HCT116 (cell line): ENCODE measurements around the gene HYLS1. TPM values are rescaled to one million over a fixed set of nuclear protein-coding genes. Genes with fewer than 3 reads are reported as not detected.

ENCODE experiments used
- ATF3 ChIP-seq: IDR thresholded peaks from 2 replicates; pipeline ENCODE4 v1.6.1; 2012
- CBX3 ChIP-seq: IDR thresholded peaks from 2 replicates; pipeline ENCODE4 v1.6.1; 2012; ENCODE audit warnings: low read depth
- CTCF ChIP-seq, 3 experiments: fragments of 200-600 bp in 1 of 3; sonication (generic) in 1 of 3; IDR thresholded peaks in 2 of 3; conservative IDR thresholded peaks in 1 of 3; 2 replicates each; pipeline ENCODE4 v1.5.1; 2012 to 2017; ENCODE audit warnings: low read depth in 2 of 3, low read length in 2 of 3, antibody characterized with exemption in 1 of 3, borderline replicate concordance in 1 of 3, control low read depth in 1 of 3, mild to moderate bottlenecking in 1 of 3, mixed read lengths in 1 of 3, mixed run types in 1 of 3, moderate library complexity in 1 of 3; ENCODE audit not compliant: insufficient read depth in 1 of 3
- EGR1 ChIP-seq: IDR thresholded peaks from 2 replicates; pipeline ENCODE4 v1.6.1; 2012; ENCODE audit warnings: low read depth
- ELF1 ChIP-seq: IDR thresholded peaks from 2 replicates; pipeline ENCODE4 v1.6.1; 2012; ENCODE audit warnings: low read depth, borderline replicate concordance
- EZH2 ChIP-seq: fragments of 200-600 bp; sonication (generic); IDR thresholded peaks from 2 replicates; pipeline ENCODE4 v1.6.1; 2017; ENCODE audit warnings: antibody characterized with exemption, mixed run types
- EZH2phosphoT487 ChIP-seq: fragments of 200-600 bp; IDR thresholded peaks from 2 replicates; pipeline ENCODE4 v1.6.1; 2018; ENCODE audit warnings: antibody characterized with exemption, borderline replicate concordance
- FOSL1 ChIP-seq: IDR thresholded peaks from 2 replicates; pipeline ENCODE4 v1.6.1; 2012; ENCODE audit warnings: low read depth
- POLR2A ChIP-seq: IDR thresholded peaks from 2 replicates; pipeline ENCODE4 v1.7.0; 2011; ENCODE audit warnings: borderline replicate concordance; ENCODE audit not compliant: insufficient read depth, insufficient read length; ENCODE audit errors: extremely low read depth
- POLR2AphosphoS5 ChIP-seq: IDR thresholded peaks from 2 replicates; pipeline ENCODE4 v1.6.1; 2011; ENCODE audit warnings: mild to moderate bottlenecking, low read depth, low read length, moderate library complexity
- RAD21 ChIP-seq: IDR thresholded peaks from 2 replicates; pipeline ENCODE4 v1.6.1; 2012; ENCODE audit warnings: low read depth, mild to moderate bottlenecking
- total RNA-seq: library from RNA; stranded (reverse); gene quantifications from one replicate; pipeline ENCODE4 v1.2.1, GENCODE V29; 2021; ENCODE audit not compliant: unreplicated experiment
- TF ChIP-seq, protein P1 (sequence below): IDR thresholded peaks from 2 replicates; pipeline ENCODE4 v1.6.1; 2011; ENCODE audit warnings: mild to moderate bottlenecking, low read length, moderate library complexity; ENCODE audit not compliant: insufficient replicate concordance; ENCODE audit errors: extremely low read depth

Gene HYLS1
- total RNA-seq, 1 experiment from 2014 or later = 18.9 TPM

DNA sequence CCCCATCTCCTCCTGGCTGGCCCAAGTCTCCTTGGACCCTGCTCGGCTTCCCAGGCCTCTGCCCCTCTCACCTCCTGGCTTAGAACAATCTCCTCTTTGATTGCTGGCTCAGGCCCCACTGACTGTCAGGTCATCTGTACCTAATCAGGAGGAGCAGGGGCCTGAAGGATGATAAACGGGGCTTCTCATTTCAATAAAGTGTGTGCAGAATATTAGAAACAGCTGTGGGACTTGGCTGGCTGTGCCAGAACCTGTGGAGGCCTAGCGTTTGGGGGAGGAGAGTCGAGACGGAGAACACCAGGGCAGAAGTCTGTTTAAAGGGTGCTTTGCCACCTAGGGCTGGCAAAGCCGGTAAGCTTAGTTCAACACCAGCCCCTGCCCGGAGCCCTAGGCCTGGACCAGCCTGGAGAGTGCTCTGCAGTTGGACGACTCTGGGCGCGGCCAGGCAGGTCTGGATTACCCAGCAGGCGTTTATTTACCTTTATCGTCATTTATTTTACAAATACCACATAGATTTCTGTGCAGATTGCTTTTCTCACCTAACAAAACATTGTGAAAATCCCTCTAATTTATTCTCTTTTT, 48.2 kb downstream of the HYLS1 start (continued):
- TF ChIP-seq, protein P1, sequence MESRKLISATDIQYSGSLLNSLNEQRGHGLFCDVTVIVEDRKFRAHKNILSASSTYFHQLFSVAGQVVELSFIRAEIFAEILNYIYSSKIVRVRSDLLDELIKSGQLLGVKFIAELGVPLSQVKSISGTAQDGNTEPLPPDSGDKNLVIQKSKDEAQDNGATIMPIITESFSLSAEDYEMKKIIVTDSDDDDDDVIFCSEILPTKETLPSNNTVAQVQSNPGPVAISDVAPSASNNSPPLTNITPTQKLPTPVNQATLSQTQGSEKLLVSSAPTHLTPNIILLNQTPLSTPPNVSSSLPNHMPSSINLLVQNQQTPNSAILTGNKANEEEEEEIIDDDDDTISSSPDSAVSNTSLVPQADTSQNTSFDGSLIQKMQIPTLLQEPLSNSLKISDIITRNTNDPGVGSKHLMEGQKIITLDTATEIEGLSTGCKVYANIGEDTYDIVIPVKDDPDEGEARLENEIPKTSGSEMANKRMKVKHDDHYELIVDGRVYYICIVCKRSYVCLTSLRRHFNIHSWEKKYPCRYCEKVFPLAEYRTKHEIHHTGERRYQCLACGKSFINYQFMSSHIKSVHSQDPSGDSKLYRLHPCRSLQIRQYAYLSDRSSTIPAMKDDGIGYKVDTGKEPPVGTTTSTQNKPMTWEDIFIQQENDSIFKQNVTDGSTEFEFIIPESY = no peak
- no peak for TF ChIP-seq ATF3
- TF ChIP-seq FOSL1 = no peak
- no peak for TF ChIP-seq POLR2A
- TF ChIP-seq POLR2AphosphoS5 = no peak
- no peak for TF ChIP-seq EZH2phosphoT487
- TF ChIP-seq EGR1 = no peak
- TF ChIP-seq EZH2 = no peak
- no peak for TF ChIP-seq ELF1
- no peak for TF ChIP-seq CTCF (IDR thresholded peaks at IDR 0.05 in 2 of 3, conservative IDR thresholded peaks at IDR 0.05 in 1 of 3; ENCODE audit: borderline replicate concordance in 1 of 3, insufficient read depth in 1 of 3, low read depth in 2 of 3, low read length in 2 of 3)
- TF ChIP-seq CBX3 = no peak
- no peak for TF ChIP-seq RAD21
